ENCODE results near the gene DNAAF9. TPM values are rescaled to one million over a fixed set of nuclear protein-coding genes. Genes with fewer than 3 reads are reported as not detected.

Gene DNAAF9
- total RNA-seq, 1 experiment from 2014 or later, result 4.6 TPM

DNA sequence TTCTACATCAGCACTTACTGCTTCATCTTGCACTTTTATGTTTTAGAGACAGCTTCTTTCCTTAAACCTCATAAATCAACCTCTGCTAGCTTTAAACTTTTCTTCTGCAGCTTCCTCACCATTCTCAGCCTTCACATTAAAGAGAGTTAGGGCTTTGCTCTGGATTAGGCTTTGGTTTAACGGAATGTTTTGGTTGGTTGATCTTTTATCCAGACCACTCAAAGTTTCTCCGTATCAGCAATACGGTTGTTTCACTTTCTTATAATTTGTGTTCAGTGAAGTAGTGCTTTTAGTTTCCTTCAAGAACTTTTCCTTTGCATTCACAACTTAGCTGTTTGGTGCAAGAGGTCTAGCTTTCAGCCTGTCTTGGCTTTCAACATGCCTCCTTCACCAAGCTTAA lies 40.4 kb downstream of the DNAAF9 start:
- BruUV-seq (replicated peaks), result no TSS peak
- Histone ChIP-seq H3K9me2 (ENCODE audit: insufficient read depth) (no peaks in the 10 kb centered on the region), H3K9ac (ENCODE audit: low read length) (no peak overlapping the region), H2AFZ (ENCODE audit: low read depth, low read length, poor library complexity, severe bottlenecking) (no peak overlapping the region), H4K20me1 (ENCODE audit: insufficient read depth) (no peaks in the 10 kb centered on the region), H3K4me3 (replicated peaks in 1 of 2; ENCODE audit: low read depth in 1 of 2, low read length in 2 of 2) (no peak overlapping the region), H3K27ac (ENCODE audit: low read depth, low read length) (no peak overlapping the region), H3K79me2 (ENCODE audit: insufficient read depth, low read length) (no peaks in the 10 kb centered on the region), H3K9me3 (ENCODE audit: control insufficient read depth in 1 of 2, insufficient read depth in 1 of 2, low read depth in 1 of 2, low read length in 2 of 2) (no peaks in the 10 kb centered on the region), H3K36me3 (ENCODE audit: control insufficient read depth in 1 of 2, insufficient read depth in 2 of 2, low read length in 2 of 2) (peaks cover 0 to 3% of the 10 kb centered on the region in 2 experiments; a peak in 1 of 4 replicates), H3K27me3 (ENCODE audit: insufficient read depth, low read length) (no peaks in the 10 kb centered on the region), H3K4me1 (ENCODE audit: control insufficient read depth in 1 of 2, insufficient read depth in 2 of 2, low read length in 2 of 2) (no peaks in the 10 kb centered on the region), H3K4me2 (ENCODE audit: low read length) (no peak overlapping the region)
- ATAC-seq (no peak), DNase-seq (ENCODE audit: low read depth, low spot score) (no peak)
- ChIA-PET RAD21 (ENCODE audit: low non-redundant PET in 1 of 2, low total read pairs in 2 of 2, uncharacterized antibody in 2 of 2, unreplicated experiment in 2 of 2) (no interaction called here), CTCF (no interaction called here), POLR2A (no interaction called here)
- no peak for TF ChIP-seq EZH2phosphoT487 (IDR thresholded peaks at IDR 0.05; ENCODE audit: borderline replicate concordance)
- TF ChIP-seq SP1 (IDR thresholded peaks at IDR 0.05; ENCODE audit: low read depth), result no peak
- TF ChIP-seq EZH2 (IDR thresholded peaks at IDR 0.05), result no peak
- no peak for TF ChIP-seq JUND (IDR thresholded peaks at IDR 0.05)
- TF ChIP-seq POLR2A (IDR thresholded peaks at IDR 0.05; ENCODE audit: borderline replicate concordance, extremely low read depth, insufficient read depth, insufficient read length), result no peak
- TF ChIP-seq CEBPB (IDR thresholded peaks at IDR 0.05; ENCODE audit: low read depth), result no peak
- intact Hi-C loops (cut with micrococcal nuclease), result no loop called here

DNA sequence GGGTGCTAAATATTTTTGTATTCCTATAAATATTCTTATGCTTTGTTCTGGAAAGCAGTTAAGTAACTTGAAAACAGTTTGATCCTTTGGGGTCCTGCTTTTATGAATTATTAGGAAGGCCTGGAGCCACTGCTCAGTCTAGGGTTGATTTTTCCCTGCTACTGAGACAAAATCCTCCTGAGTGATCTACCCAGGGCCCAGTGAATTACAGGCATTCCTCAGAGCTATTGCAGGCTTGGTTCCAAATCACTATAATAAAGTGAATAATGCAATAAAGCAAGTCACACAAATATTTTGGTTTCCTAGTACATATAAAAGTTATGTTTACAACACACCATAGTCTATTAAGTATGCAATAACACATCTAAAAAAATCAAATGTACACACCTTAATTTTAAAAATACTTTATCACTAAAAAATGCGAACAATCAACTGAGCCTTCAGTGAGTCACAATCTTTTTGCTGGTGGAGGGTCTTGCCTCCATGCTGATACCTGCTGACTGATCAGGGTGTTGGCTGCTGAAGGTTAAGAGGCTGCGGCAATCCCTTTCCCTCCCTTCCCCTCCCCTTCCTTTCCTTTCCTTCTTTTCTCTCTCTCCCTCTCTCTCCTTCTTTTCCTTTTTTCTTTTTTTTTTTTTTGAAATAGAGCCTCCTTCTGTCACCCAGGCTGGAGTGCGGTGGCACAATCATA lies 43.0 kb downstream of the DNAAF9 start:
- H3K4me1 ChIP-seq (ENCODE audit: control insufficient read depth in 1 of 2, insufficient read depth in 2 of 2, low read length in 2 of 2), result no peaks in the 10 kb centered on the region
- H3K4me3 ChIP-seq (replicated peaks in 1 of 2; ENCODE audit: low read depth in 1 of 2, low read length in 2 of 2), result no peak overlapping the region
- no peaks in the 10 kb centered on the region for H3K36me3 ChIP-seq (ENCODE audit: control insufficient read depth in 1 of 2, insufficient read depth in 2 of 2, low read length in 2 of 2)
- H3K79me2 ChIP-seq (ENCODE audit: insufficient read depth, low read length), result no peaks in the 10 kb centered on the region
- ATAC-seq (no peak), DNase-seq (ENCODE audit: low read depth, low spot score) (no peak)
- no peak overlapping the region for H3K4me2 ChIP-seq (ENCODE audit: low read length)
- H3K9ac ChIP-seq (ENCODE audit: low read length), result no peak overlapping the region
- H3K27me3 ChIP-seq (ENCODE audit: insufficient read depth, low read length), result no peaks in the 10 kb centered on the region
- no peaks in the 10 kb centered on the region for H4K20me1 ChIP-seq (ENCODE audit: insufficient read depth)
- no peak overlapping the region for H2AFZ ChIP-seq (ENCODE audit: low read depth, low read length, poor library complexity, severe bottlenecking)
- no peaks in the 10 kb centered on the region for H3K9me3 ChIP-seq (ENCODE audit: control insufficient read depth in 1 of 2, insufficient read depth in 1 of 2, low read depth in 1 of 2, low read length in 2 of 2)
- ChIA-PET POLR2A (no interaction called here), CTCF (no interaction called here), RAD21 (ENCODE audit: low non-redundant PET in 1 of 2, low total read pairs in 2 of 2, uncharacterized antibody in 2 of 2, unreplicated experiment in 2 of 2) (no interaction called here)
- TF ChIP-seq ZFX (IDR thresholded peaks at IDR 0.05), result no peak
- no peak for TF ChIP-seq POLR2AphosphoS5 (IDR thresholded peaks at IDR 0.05; ENCODE audit: low read depth, low read length)
- no peak for TF ChIP-seq POLR2A (IDR thresholded peaks at IDR 0.05; ENCODE audit: borderline replicate concordance, extremely low read depth, insufficient read depth, insufficient read length)
- TF ChIP-seq, protein P1, sequence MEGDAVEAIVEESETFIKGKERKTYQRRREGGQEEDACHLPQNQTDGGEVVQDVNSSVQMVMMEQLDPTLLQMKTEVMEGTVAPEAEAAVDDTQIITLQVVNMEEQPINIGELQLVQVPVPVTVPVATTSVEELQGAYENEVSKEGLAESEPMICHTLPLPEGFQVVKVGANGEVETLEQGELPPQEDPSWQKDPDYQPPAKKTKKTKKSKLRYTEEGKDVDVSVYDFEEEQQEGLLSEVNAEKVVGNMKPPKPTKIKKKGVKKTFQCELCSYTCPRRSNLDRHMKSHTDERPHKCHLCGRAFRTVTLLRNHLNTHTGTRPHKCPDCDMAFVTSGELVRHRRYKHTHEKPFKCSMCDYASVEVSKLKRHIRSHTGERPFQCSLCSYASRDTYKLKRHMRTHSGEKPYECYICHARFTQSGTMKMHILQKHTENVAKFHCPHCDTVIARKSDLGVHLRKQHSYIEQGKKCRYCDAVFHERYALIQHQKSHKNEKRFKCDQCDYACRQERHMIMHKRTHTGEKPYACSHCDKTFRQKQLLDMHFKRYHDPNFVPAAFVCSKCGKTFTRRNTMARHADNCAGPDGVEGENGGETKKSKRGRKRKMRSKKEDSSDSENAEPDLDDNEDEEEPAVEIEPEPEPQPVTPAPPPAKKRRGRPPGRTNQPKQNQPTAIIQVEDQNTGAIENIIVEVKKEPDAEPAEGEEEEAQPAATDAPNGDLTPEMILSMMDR (IDR thresholded peaks at IDR 0.05 in 2 of 3, conservative IDR thresholded peaks at IDR 0.05 in 1 of 3; ENCODE audit: borderline replicate concordance in 1 of 3, insufficient read depth in 1 of 3, low read depth in 2 of 3, low read length in 2 of 3), result no peak
- no peak for TF ChIP-seq SIN3A (IDR thresholded peaks at IDR 0.05; ENCODE audit: low read depth)
- no peak for TF ChIP-seq EGR1 (IDR thresholded peaks at IDR 0.05; ENCODE audit: low read depth)
- no peak for TF ChIP-seq YY1 (IDR thresholded peaks at IDR 0.05; ENCODE audit: extremely low read depth, insufficient replicate concordance, low read depth, low read length)
- TF ChIP-seq EZH2phosphoT487 (IDR thresholded peaks at IDR 0.05; ENCODE audit: borderline replicate concordance), result no peak
- TF ChIP-seq, protein P2, sequence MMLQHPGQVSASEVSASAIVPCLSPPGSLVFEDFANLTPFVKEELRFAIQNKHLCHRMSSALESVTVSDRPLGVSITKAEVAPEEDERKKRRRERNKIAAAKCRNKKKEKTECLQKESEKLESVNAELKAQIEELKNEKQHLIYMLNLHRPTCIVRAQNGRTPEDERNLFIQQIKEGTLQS (IDR thresholded peaks at IDR 0.05), result no peak
- no peak for TF ChIP-seq SRF (IDR thresholded peaks at IDR 0.05; ENCODE audit: low read depth)
- TF ChIP-seq, protein P3, sequence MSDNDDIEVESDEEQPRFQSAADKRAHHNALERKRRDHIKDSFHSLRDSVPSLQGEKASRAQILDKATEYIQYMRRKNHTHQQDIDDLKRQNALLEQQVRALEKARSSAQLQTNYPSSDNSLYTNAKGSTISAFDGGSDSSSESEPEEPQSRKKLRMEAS (IDR thresholded peaks at IDR 0.05), result no peak
- TF ChIP-seq CEBPB (IDR thresholded peaks at IDR 0.05; ENCODE audit: low read depth), result no peak
- no peak for TF ChIP-seq ELF1 (IDR thresholded peaks at IDR 0.05; ENCODE audit: borderline replicate concordance, low read depth)
- BruUV-seq (replicated peaks), result no TSS peak
- H3K27ac ChIP-seq (ENCODE audit: low read depth, low read length), result no peak overlapping the region
- H3K9me2 ChIP-seq (ENCODE audit: insufficient read depth), result no peaks in the 10 kb centered on the region
- intact Hi-C loops (cut with micrococcal nuclease), result no loop called here
